NCI-H1092 treated with DMSO at 0.1 percent for 48 hours (cell line): ENCODE data around the gene SLC25A13.
A peak's percentile ranks its signal among the peaks of the same experiment; 100 is the strongest.
"Not testable (repeated sequence)": the region's sequence is repeated elsewhere in the genome, so short reads cannot be mapped to it uniquely, and the experiment has no call there.

Experiments
- DNase-seq: peaks from one replicate; lab custom pipeline; 2025; lab: John Stamatoyannopoulos, UW

The SLC25A13 gene

GRCh38 chr7:96321658-96322372, at the start of gene SLC25A13:
TSS of gene SLC25A13 (minus strand) at chr7:96322098. CDS start at chr7:96321956, 142 bp downstream.
- peak; percentile 68 for DNase-seq

- DNase-seq = not testable (repeated sequence)
Observed at GRCh38 chr7:96365916-96366315, 44.0 kb upstream of the SLC25A13 start.

GRCh38 chr7:96361116-96361857, 39.4 kb upstream of the SLC25A13 start:
- no peak for DNase-seq

GRCh38 chr7:96359876-96360275, 38.0 kb upstream of the SLC25A13 start:
- no peak for DNase-seq

GRCh38 chr7:96358236-96358971, 36.5 kb upstream of the SLC25A13 start:
- not testable (repeated sequence) for DNase-seq

GRCh38 chr7:96355990-96356506, 34.1 kb upstream of the SLC25A13 start:
- no peak for DNase-seq

- DNase-seq = no peak
Observed at GRCh38 chr7:96354881-96355280, 33.0 kb upstream of the SLC25A13 start.

- no peak for DNase-seq
Observed at GRCh38 chr7:96349572-96349971, 27.7 kb upstream of the SLC25A13 start.

GRCh38 chr7:96347471-96347870, 25.6 kb upstream of the SLC25A13 start:
- DNase-seq = no peak

GRCh38 chr7:96346293-96346953, 24.5 kb upstream of the SLC25A13 start:
- no peak for DNase-seq

GRCh38 chr7:96344236-96344635, 22.3 kb upstream of the SLC25A13 start:
- DNase-seq = no peak

- DNase-seq = no peak
Observed at GRCh38 chr7:96342049-96342448, 20.2 kb upstream of the SLC25A13 start.

- DNase-seq = no peak
Observed at GRCh38 chr7:96337519-96337918, 15.6 kb upstream of the SLC25A13 start.

GRCh38 chr7:96332325-96332724, 10.4 kb upstream of the SLC25A13 start:
- no peak for DNase-seq

- DNase-seq = no peak
Observed at GRCh38 chr7:96331775-96332174, 9.9 kb upstream of the SLC25A13 start.

- DNase-seq = no peak
Observed at GRCh38 chr7:96331233-96331632, 9.3 kb upstream of the SLC25A13 start.

- DNase-seq = no peak
Observed at GRCh38 chr7:96330193-96330592, 8.3 kb upstream of the SLC25A13 start.

- peak; percentile 70 for DNase-seq
Observed at GRCh38 chr7:96329241-96329640, 7.3 kb upstream of the SLC25A13 start.

- peak; percentile 54 for DNase-seq
Observed at GRCh38 chr7:96328016-96328415, 6.1 kb upstream of the SLC25A13 start.

GRCh38 chr7:96327429-96327828, 5.5 kb upstream of the SLC25A13 start:
- DNase-seq = peak; percentile 85

GRCh38 chr7:96326752-96327151, 4.9 kb upstream of the SLC25A13 start:
- DNase-seq = not testable (repeated sequence)
